GM21447 (cell line): ENCODE data around the gene MMP13.
"Not testable (repeated sequence)": the region's sequence is repeated elsewhere in the genome, so short reads cannot be mapped to it uniquely, and the experiment has no call there.

Experiments
- ATAC-seq: cut with Tn5 transposase; IDR thresholded peaks from one replicate; pipeline ENCODE4 v1.9.1; 2021; ENCODE audit not compliant: unreplicated experiment

MMP13 gene

GRCh38 chr11:102955624-102956023 lies at the start of gene MMP13:
Gene MMP13 (minus strand): TSS chr11:102955732. CDS start chr11:102955705, 27 bp downstream.
- ATAC-seq: no peak

- not testable (repeated sequence) for ATAC-seq
Measured at GRCh38 chr11:103004234-103004633, 48.7 kb upstream of the MMP13 start.

- ATAC-seq: no peak
Measured at GRCh38 chr11:102994105-102994504, 38.6 kb upstream of the MMP13 start.

- ATAC-seq: no peak
Measured at GRCh38 chr11:102991776-102992175, 36.2 kb upstream of the MMP13 start.

- ATAC-seq: no peak
Measured at GRCh38 chr11:102990145-102990544, 34.6 kb upstream of the MMP13 start.

- ATAC-seq: no peak
Measured at GRCh38 chr11:102989379-102990047, 34.0 kb upstream of the MMP13 start.

- no peak for ATAC-seq
Measured at GRCh38 chr11:102986815-102987214, 31.3 kb upstream of the MMP13 start.

GRCh38 chr11:102985850-102986249 lies 30.3 kb upstream of the MMP13 start:
- ATAC-seq: no peak

GRCh38 chr11:102983486-102983885 lies 28.0 kb upstream of the MMP13 start:
- no peak for ATAC-seq

GRCh38 chr11:102981324-102981910 lies 25.9 kb upstream of the MMP13 start:
- ATAC-seq: peak; percentile 85

- no peak for ATAC-seq
Measured at GRCh38 chr11:102974552-102975280, 19.2 kb upstream of the MMP13 start.

- not testable (repeated sequence) for ATAC-seq
Measured at GRCh38 chr11:102973698-102974097, 18.2 kb upstream of the MMP13 start.

- ATAC-seq: no peak
Measured at GRCh38 chr11:102972853-102973252, 17.3 kb upstream of the MMP13 start.

GRCh38 chr11:102971766-102972165 lies 16.2 kb upstream of the MMP13 start:
- ATAC-seq: no peak

- ATAC-seq: no peak
Measured at GRCh38 chr11:102967497-102967896, 12.0 kb upstream of the MMP13 start.

- no peak for ATAC-seq
Measured at GRCh38 chr11:102966011-102966410, 10.5 kb upstream of the MMP13 start.

GRCh38 chr11:102964867-102965266 lies 9.3 kb upstream of the MMP13 start:
- ATAC-seq: no peak

- no peak for ATAC-seq
Measured at GRCh38 chr11:102957953-102958352, 2.4 kb upstream of the MMP13 start.

- no peak for ATAC-seq
Measured at GRCh38 chr11:102950622-102951081, 4.9 kb downstream of the MMP13 start.

- ATAC-seq: no peak
Measured at GRCh38 chr11:102946237-102946636, 9.3 kb downstream of the MMP13 start.

GRCh38 chr11:102940714-102941588 lies 14.6 kb downstream of the MMP13 start:
- peak; percentile 88 for ATAC-seq
